Ammon's horn (tissue), 1 donor: ENCODE measurements around the gene SHISA7.
"Not testable (repeated sequence)": the region's sequence is repeated elsewhere in the genome, so short reads cannot be mapped to it uniquely, and the experiment has no call there.

Experiments used
- DNase-seq: peaks from one replicate; pipeline ENCODE4 v3.0.0-alpha.2; 2016; ENCODE audit warnings: low spot score

SHISA7 gene

GRCh38 chr19:55418185-55418584 is 24.9 kb downstream of the SHISA7 start:
- peak; percentile 90 for DNase-seq

GRCh38 chr19:55410168-55410567 is 32.9 kb downstream of the SHISA7 start:
- DNase-seq: no peak

GRCh38 chr19:55409179-55409578 is 33.9 kb downstream of the SHISA7 start:
- not testable (repeated sequence) for DNase-seq

GRCh38 chr19:55408533-55408872 is 34.6 kb downstream of the SHISA7 start:
- DNase-seq: no peak

GRCh38 chr19:55407800-55408532 is 35.1 kb downstream of the SHISA7 start:
- peak; percentile 99 for DNase-seq

- DNase-seq: not testable (repeated sequence)
Measured at GRCh38 chr19:55407550-55407799, 35.6 kb downstream of the SHISA7 start, which contains the start of gene UBE2S. Gene UBE2S, minus strand, starts transcription at chr19:55407788. Its CDS starts 199 bp downstream, at chr19:55407589.

GRCh38 chr19:55406826-55407549 is 36.1 kb downstream of the SHISA7 start:
- no peak for DNase-seq

- DNase-seq: no peak
Measured at GRCh38 chr19:55406091-55406825, 36.8 kb downstream of the SHISA7 start.

- no peak for DNase-seq
Measured at GRCh38 chr19:55405638-55406037, 37.5 kb downstream of the SHISA7 start.

GRCh38 chr19:55402509-55402908 is 40.6 kb downstream of the SHISA7 start:
- DNase-seq: no peak

- not testable (repeated sequence) for DNase-seq
Measured at GRCh38 chr19:55401390-55401789, 41.7 kb downstream of the SHISA7 start.

GRCh38 chr19:55400281-55401087 is 42.6 kb downstream of the SHISA7 start:
- no peak for DNase-seq

- DNase-seq: no peak
Measured at GRCh38 chr19:55398200-55398925, 44.7 kb downstream of the SHISA7 start.

- DNase-seq: no peak
Measured at GRCh38 chr19:55392820-55393761, 50.0 kb downstream of the SHISA7 start.

GRCh38 chr19:55391702-55392615 is 51.1 kb downstream of the SHISA7 start:
- DNase-seq: no peak

- DNase-seq: no peak
Measured at GRCh38 chr19:55391191-55391670, 51.9 kb downstream of the SHISA7 start.

GRCh38 chr19:55390461-55390880 is 52.6 kb downstream of the SHISA7 start:
- no peak for DNase-seq

- DNase-seq: no peak
Measured at GRCh38 chr19:55389386-55390317, 53.4 kb downstream of the SHISA7 start.
